MM.1S (cell line): Measurements from ENCODE around the gene FREY1.

Experiments used
- EZH2phosphoT487 ChIP-seq: fragments of 300-600 bp; sonication (generic); IDR thresholded peaks from 2 replicates; pipeline ENCODE4 v1.6.1; 2018; ENCODE audit warnings: antibody characterized with exemption, low read length
- TF ChIP-seq, protein P1 (sequence below): fragments of 300-600 bp; sonication (generic); IDR thresholded peaks from 2 replicates; pipeline ENCODE4 v1.5.1; 2016; ENCODE audit warnings: antibody characterized with exemption, low read length, mixed read lengths

DNA sequence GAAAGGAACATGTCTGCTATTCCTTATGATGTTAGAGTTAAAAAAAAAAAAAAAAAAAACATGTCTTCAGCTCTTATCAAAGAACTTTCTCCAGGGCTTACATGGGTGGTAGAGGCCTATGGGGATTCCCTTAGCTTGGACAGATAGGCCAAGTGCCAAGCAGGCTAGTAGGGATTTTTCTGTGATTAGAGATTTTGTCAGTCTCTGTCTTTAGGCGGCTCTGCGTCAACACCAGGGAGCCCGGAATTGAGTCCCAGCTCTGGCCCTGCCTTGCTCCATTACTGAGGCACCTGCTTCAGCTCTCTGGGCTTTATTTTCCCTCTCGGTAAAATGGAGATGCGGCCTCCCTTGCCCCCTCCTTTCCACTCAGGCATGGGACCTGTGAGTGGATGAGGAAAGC, 46.7 kb downstream of the FREY1 start:
- TF ChIP-seq, protein P1, sequence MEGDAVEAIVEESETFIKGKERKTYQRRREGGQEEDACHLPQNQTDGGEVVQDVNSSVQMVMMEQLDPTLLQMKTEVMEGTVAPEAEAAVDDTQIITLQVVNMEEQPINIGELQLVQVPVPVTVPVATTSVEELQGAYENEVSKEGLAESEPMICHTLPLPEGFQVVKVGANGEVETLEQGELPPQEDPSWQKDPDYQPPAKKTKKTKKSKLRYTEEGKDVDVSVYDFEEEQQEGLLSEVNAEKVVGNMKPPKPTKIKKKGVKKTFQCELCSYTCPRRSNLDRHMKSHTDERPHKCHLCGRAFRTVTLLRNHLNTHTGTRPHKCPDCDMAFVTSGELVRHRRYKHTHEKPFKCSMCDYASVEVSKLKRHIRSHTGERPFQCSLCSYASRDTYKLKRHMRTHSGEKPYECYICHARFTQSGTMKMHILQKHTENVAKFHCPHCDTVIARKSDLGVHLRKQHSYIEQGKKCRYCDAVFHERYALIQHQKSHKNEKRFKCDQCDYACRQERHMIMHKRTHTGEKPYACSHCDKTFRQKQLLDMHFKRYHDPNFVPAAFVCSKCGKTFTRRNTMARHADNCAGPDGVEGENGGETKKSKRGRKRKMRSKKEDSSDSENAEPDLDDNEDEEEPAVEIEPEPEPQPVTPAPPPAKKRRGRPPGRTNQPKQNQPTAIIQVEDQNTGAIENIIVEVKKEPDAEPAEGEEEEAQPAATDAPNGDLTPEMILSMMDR, result no peak
- no peak for TF ChIP-seq EZH2phosphoT487
